HG03378 (cell line): ENCODE measurements around the gene PSMD14.
A peak's percentile ranks its signal among the peaks of the same experiment; 100 is the strongest.

Source experiments
- ATAC-seq: cut with Tn5 transposase; IDR thresholded peaks from one replicate; pipeline ENCODE4 v1.9.1; 2021; ENCODE audit warnings: mild to moderate bottlenecking, moderate library complexity; ENCODE audit not compliant: unreplicated experiment

The PSMD14 gene

GRCh38 chr2:161379740-161380139 lies 71.5 kb downstream of the PSMD14 start:
- no peak for ATAC-seq

GRCh38 chr2:161381546-161381945 lies 73.3 kb downstream of the PSMD14 start:
- no peak for ATAC-seq

GRCh38 chr2:161382747-161383146 lies 74.5 kb downstream of the PSMD14 start:
- no peak for ATAC-seq

GRCh38 chr2:161384864-161385263 lies 76.6 kb downstream of the PSMD14 start:
- ATAC-seq, result peak; percentile 83

- peak; percentile 75 for ATAC-seq
Measured at GRCh38 chr2:161386228-161386824, 78.1 kb downstream of the PSMD14 start.

- ATAC-seq, result peak; percentile 28
Measured at GRCh38 chr2:161388146-161388779, 80.0 kb downstream of the PSMD14 start.

GRCh38 chr2:161391737-161392506 lies 83.7 kb downstream of the PSMD14 start:
- no peak for ATAC-seq

GRCh38 chr2:161400076-161400475 lies 91.9 kb downstream of the PSMD14 start:
- no peak for ATAC-seq

GRCh38 chr2:161402297-161402696 lies 94.1 kb downstream of the PSMD14 start:
- ATAC-seq, result no peak

GRCh38 chr2:161406316-161406715 lies 98.1 kb downstream of the PSMD14 start:
- ATAC-seq, result no peak

GRCh38 chr2:161407597-161407996 lies 99.4 kb downstream of the PSMD14 start:
- no peak for ATAC-seq

- no peak for ATAC-seq
Measured at GRCh38 chr2:161409308-161409907, 101.2 kb downstream of the PSMD14 start.

- no peak for ATAC-seq
Measured at GRCh38 chr2:161412346-161412745, 104.1 kb downstream of the PSMD14 start.

GRCh38 chr2:161414042-161415033 lies 106.1 kb downstream of the PSMD14 start:
- peak; percentile 35 for ATAC-seq

GRCh38 chr2:161415034-161415986 lies 107.1 kb downstream of the PSMD14 start:
- ATAC-seq, result peak; percentile 21

GRCh38 chr2:161415987-161416707 lies 107.9 kb downstream of the PSMD14 start, which contains the start of gene TBR1:
TSS of gene TBR1 (plus strand) at chr2:161416297. CDS start at chr2:161416411, 114 bp downstream.
- ATAC-seq, result no peak

- no peak for ATAC-seq
Measured at GRCh38 chr2:161416708-161417437, 108.6 kb downstream of the PSMD14 start.
